ENCODE results near the gene FUCA2. TPM values are rescaled to one million over a fixed set of nuclear protein-coding genes. Genes with fewer than 3 reads are reported as not detected.

The FUCA2 gene
- total and polyA plus RNA-seq, 2 of the 8 experiments (the other 6 are each of a cell fraction or from before 2014, with no cell fraction given) = 24.2 to 47.2 TPM

GRCh38 chr6:143549221-143549948 is 37.9 kb upstream of the FUCA2 start:
- no peaks in the 10 kb centered on the region for H3K23me2 ChIP-seq (ENCODE audit: low read depth, low read length)
- H3K27ac ChIP-seq (ENCODE audit: low read depth, low read length) = no peak overlapping the region
- H3K4me3 ChIP-seq (ENCODE audit: extremely low read depth in 1 of 4, insufficient read depth in 2 of 4, low read depth in 3 of 4, low read length in 4 of 4) = no peak overlapping the region
- no peaks in the 10 kb centered on the region for H3K9me3 ChIP-seq (ENCODE audit: insufficient read depth in 2 of 2, low read depth in 1 of 2, low read length in 1 of 2)
- H3K9ac ChIP-seq (replicated peaks in 1 of 4; ENCODE audit: extremely low read depth in 1 of 4, low read depth in 3 of 4, low read length in 3 of 4) = no peak overlapping the region
- H3K56ac ChIP-seq (replicated peaks; ENCODE audit: insufficient read length, low read depth, low read length) = no peak overlapping the region
- H3K4me2 ChIP-seq (ENCODE audit: insufficient read depth in 1 of 2, low read depth in 2 of 2, low read length in 2 of 2) = no peak overlapping the region
- ChIA-PET POLR2A (ENCODE audit: partially characterized antibody) (interaction anchor here (1.1 kb wide), 1 partner anchor 12 kb away, joined by 3 read pairs; no protein-coding TSS in a partner anchor), CTCF (ENCODE audit: partially characterized antibody) (interaction anchor here (0.9 to 3.8 kb wide), 5 partner anchors 10 to 464 kb away, joined by 3 to 15 read pairs (median 7); no protein-coding TSS in a partner anchor)
- no peak overlapping the region for H4K8ac ChIP-seq (ENCODE audit: extremely low read depth, insufficient read depth, low read length)
- no peak overlapping the region for H2BK20ac ChIP-seq (ENCODE audit: low read length)
- H3K23ac ChIP-seq (ENCODE audit: insufficient read length) = no peak overlapping the region
- no peaks in the 10 kb centered on the region for H3K79me2 ChIP-seq (ENCODE audit: control insufficient read depth in 1 of 2, insufficient read depth in 2 of 2, low read length in 2 of 2)
- no peaks in the 10 kb centered on the region for H3K27me3 ChIP-seq (replicated peaks in 1 of 4; ENCODE audit: control insufficient read depth in 3 of 4, extremely low read depth in 1 of 4, insufficient read depth in 3 of 4, low read length in 3 of 4)
- FAIRE-seq (no peak), DNase-seq (ENCODE audit: low read depth in 1 of 2, low spot score in 2 of 2) (no peak)
- H4K5ac ChIP-seq (ENCODE audit: insufficient read length, low read depth, low read length) = no peak overlapping the region
- H4K20me1 ChIP-seq (replicated peaks in 1 of 2; ENCODE audit: control insufficient read depth in 1 of 2, insufficient read depth in 2 of 2, low read length in 2 of 2) = no peaks in the 10 kb centered on the region
- no peak overlapping the region for H2BK120ac ChIP-seq (replicated peaks; ENCODE audit: low read depth, low read length)
- no peaks in the 10 kb centered on the region for H3K36me3 ChIP-seq (ENCODE audit: control insufficient read depth in 2 of 4, insufficient read depth in 4 of 4, low read length in 3 of 4)
- H2BK15ac ChIP-seq (ENCODE audit: low read length) = no peak overlapping the region
- H4K91ac ChIP-seq (replicated peaks; ENCODE audit: insufficient read length, low read length) = no peak overlapping the region
- no peak overlapping the region for H2BK12ac ChIP-seq (ENCODE audit: low read depth, low read length)
- H3K4ac ChIP-seq (replicated peaks; ENCODE audit: insufficient read length, low read depth, low read length) = no peak overlapping the region
- no peak overlapping the region for H3K14ac ChIP-seq (ENCODE audit: insufficient read length)
- no peak overlapping the region for H3K18ac ChIP-seq (ENCODE audit: extremely low read depth, low read length)
- 91% methylated on average over 7 of the region's 7 CpGs; no CpG with 5 or more reads in 1 of the 2 experiments for WGBS, 2 experiments (ENCODE audit: extremely low coverage in 1 of 2, insufficient coverage in 1 of 2, insufficient read length in 1 of 2, insufficient replicate concordance in 2 of 2, low coverage in 1 of 2, low lambda C conversion rate in 2 of 2, missing lambda C conversion rate in 1 of 2)
- no peaks in the 10 kb centered on the region for H3K79me1 ChIP-seq (ENCODE audit: low read depth, low read length)
- H2AFZ ChIP-seq (ENCODE audit: low read length) = no peak overlapping the region
- no peak overlapping the region for H2AK5ac ChIP-seq (ENCODE audit: low read depth, low read length)
- H2BK5ac ChIP-seq (ENCODE audit: low read depth, low read length) = no peak overlapping the region
- H3K4me1 ChIP-seq (replicated peaks in 1 of 4; ENCODE audit: control insufficient read depth in 3 of 4, insufficient read depth in 4 of 4, low read length in 3 of 4) = no peaks in the 10 kb centered on the region
- TF ChIP-seq SUZ12 (IDR thresholded peaks at IDR 0.05; ENCODE audit: low read length) (no peak), CEBPB (IDR thresholded peaks at IDR 0.05; ENCODE audit: low read depth, low read length) (no peak), CBX5 (IDR thresholded peaks at IDR 0.05; ENCODE audit: low read depth, low read length) (no peak), KDM5A (IDR thresholded peaks at IDR 0.05; ENCODE audit: low read length) (no peak), EP300 (IDR thresholded peaks at IDR 0.05; ENCODE audit: borderline replicate concordance in 1 of 2, low read depth in 2 of 2, low read length in 2 of 2) (no peak), BACH1 (IDR thresholded peaks at IDR 0.05; ENCODE audit: low read length) (no peak), CBX8 (IDR thresholded peaks at IDR 0.05; ENCODE audit: borderline replicate concordance, low read depth, low read length) (no peak), PHF8 (conservative IDR thresholded peaks at IDR 0.05; ENCODE audit: low read depth, low read length) (no peak), RXRA (IDR thresholded peaks at IDR 0.05; ENCODE audit: insufficient read depth, low read depth, low read length) (no peak), HDAC6 (IDR thresholded peaks at IDR 0.05; ENCODE audit: low read depth, low read length) (no peak), USF2 (IDR thresholded peaks at IDR 0.05; ENCODE audit: low read length) (no peak), EGR1 (IDR thresholded peaks at IDR 0.05; ENCODE audit: borderline replicate concordance, low read depth, low read length) (no peak)

All from H1 (cell line).